Trophoblast cell (in vitro differentiated cells and primary cell): ENCODE data around the gene HOMEZ.

ENCODE experiments used
- DNase-seq, 2 donors: peaks; one replicate each; pipeline ENCODE4 v3.0.0-alpha.2; 2016
- H2AFZ ChIP-seq: 2 replicates; pipeline ENCODE4 v1.6.1; 2013; ENCODE audit warnings: low read length, moderate library complexity, mild to moderate bottlenecking; ENCODE audit not compliant: insufficient read depth, poor library complexity
- H2AK5ac ChIP-seq: 2 replicates; pipeline ENCODE4 v1.6.1; 2013; ENCODE audit warnings: mild to moderate bottlenecking, low read length
- H2BK120ac ChIP-seq: 2 replicates; pipeline ENCODE4 v1.6.1; 2013; ENCODE audit warnings: low read length, mild to moderate bottlenecking, moderate library complexity; ENCODE audit not compliant: insufficient read depth, poor library complexity
- H2BK12ac ChIP-seq: 2 replicates; pipeline ENCODE4 v1.6.1; 2013; ENCODE audit warnings: mild to moderate bottlenecking, low read length, moderate library complexity
- H2BK5ac ChIP-seq: 2 replicates; pipeline ENCODE4 v1.6.1; 2013; ENCODE audit warnings: low read length, low read depth, moderate library complexity, mild to moderate bottlenecking; ENCODE audit not compliant: poor library complexity
- H3K14ac ChIP-seq: 2 replicates; pipeline ENCODE4 v1.6.1; 2013; ENCODE audit warnings: mild to moderate bottlenecking, low read length
- H3K18ac ChIP-seq: 2 replicates; pipeline ENCODE4 v1.6.1; 2013; ENCODE audit warnings: mild to moderate bottlenecking, low read length
- H3K23ac ChIP-seq: 2 replicates; pipeline ENCODE4 v1.6.1; 2013; ENCODE audit warnings: low read length
- H3K27ac ChIP-seq: 2 replicates; pipeline ENCODE4 v1.5.1; 2013; ENCODE audit warnings: low read depth, mild to moderate bottlenecking, inconsistent platforms, low read length, moderate library complexity
- H3K27me3 ChIP-seq: 2 replicates; pipeline ENCODE4 v1.6.1; 2013; ENCODE audit warnings: inconsistent platforms, mild to moderate bottlenecking, low read length, moderate library complexity; ENCODE audit not compliant: insufficient read depth
- H3K36me3 ChIP-seq, 2 experiments: 1 replicate in 1 of 2; 2 replicates in 1 of 2; pipeline ENCODE4 v1.6.1; 2013; ENCODE audit warnings: low read length in 2 of 2, mild to moderate bottlenecking in 2 of 2, moderate library complexity in 1 of 2; ENCODE audit not compliant: insufficient read depth in 2 of 2, control insufficient read depth in 1 of 2
- H3K4ac ChIP-seq: 2 replicates; pipeline ENCODE4 v1.6.1; 2013; ENCODE audit warnings: low read depth, mild to moderate bottlenecking, low read length, moderate library complexity
- H3K4me1 ChIP-seq, 2 experiments: 1 replicate in 1 of 2; 2 replicates in 1 of 2; pipeline ENCODE4 v1.6.1; 2013; ENCODE audit warnings: low read length in 2 of 2, mild to moderate bottlenecking in 2 of 2, moderate library complexity in 1 of 2; ENCODE audit not compliant: insufficient read depth in 2 of 2, control insufficient read depth in 1 of 2
- H3K4me2 ChIP-seq: 2 replicates; pipeline ENCODE4 v1.6.1; 2013; ENCODE audit warnings: inconsistent platforms, mild to moderate bottlenecking, low read length, moderate library complexity
- H3K4me3 ChIP-seq: 2 replicates; pipeline ENCODE4 v1.5.1; 2013; ENCODE audit warnings: mild to moderate bottlenecking, low read depth, low read length, inconsistent platforms
- H3K79me1 ChIP-seq: one replicate; pipeline ENCODE4 v1.6.1; 2013; ENCODE audit warnings: low read length
- H3K79me2 ChIP-seq: 2 replicates; pipeline ENCODE4 v1.6.1; 2013; ENCODE audit warnings: low read length, mild to moderate bottlenecking; ENCODE audit not compliant: control insufficient read depth, insufficient read depth, poor library complexity
- H3K9ac ChIP-seq: 2 replicates; pipeline ENCODE4 v1.6.1; 2013; ENCODE audit warnings: mild to moderate bottlenecking, low read length
- H3K9me3 ChIP-seq: 2 replicates; pipeline ENCODE4 v1.6.1; 2013; ENCODE audit warnings: low read depth, mild to moderate bottlenecking, control low read depth, inconsistent platforms, low read length; ENCODE audit not compliant: insufficient read depth
- H4K12ac ChIP-seq: 2 replicates; pipeline ENCODE4 v1.6.1; 2013; ENCODE audit warnings: low read depth, mild to moderate bottlenecking, low read length, moderate library complexity
- H4K8ac ChIP-seq: 2 replicates; pipeline ENCODE4 v1.6.1; 2013; ENCODE audit warnings: low read depth, mild to moderate bottlenecking, low read length, moderate library complexity
- H4K91ac ChIP-seq: one replicate; pipeline ENCODE4 v1.6.1; 2013; ENCODE audit warnings: low read depth, mild to moderate bottlenecking, low read length, moderate library complexity
- WGBS: extraction: QIAGEN DNeasy Blood & Tissue Kit; methylation state at CpG from one replicate; pipeline ENCODE4 v1.1.7; 2013; ENCODE audit warnings: missing lambda C conversion rate; ENCODE audit not compliant: insufficient read length, insufficient coverage; ENCODE audit errors: extremely low coverage; 5-methylcytosine and 5-hydroxymethylcytosine counted together

HOMEZ gene

DNA sequence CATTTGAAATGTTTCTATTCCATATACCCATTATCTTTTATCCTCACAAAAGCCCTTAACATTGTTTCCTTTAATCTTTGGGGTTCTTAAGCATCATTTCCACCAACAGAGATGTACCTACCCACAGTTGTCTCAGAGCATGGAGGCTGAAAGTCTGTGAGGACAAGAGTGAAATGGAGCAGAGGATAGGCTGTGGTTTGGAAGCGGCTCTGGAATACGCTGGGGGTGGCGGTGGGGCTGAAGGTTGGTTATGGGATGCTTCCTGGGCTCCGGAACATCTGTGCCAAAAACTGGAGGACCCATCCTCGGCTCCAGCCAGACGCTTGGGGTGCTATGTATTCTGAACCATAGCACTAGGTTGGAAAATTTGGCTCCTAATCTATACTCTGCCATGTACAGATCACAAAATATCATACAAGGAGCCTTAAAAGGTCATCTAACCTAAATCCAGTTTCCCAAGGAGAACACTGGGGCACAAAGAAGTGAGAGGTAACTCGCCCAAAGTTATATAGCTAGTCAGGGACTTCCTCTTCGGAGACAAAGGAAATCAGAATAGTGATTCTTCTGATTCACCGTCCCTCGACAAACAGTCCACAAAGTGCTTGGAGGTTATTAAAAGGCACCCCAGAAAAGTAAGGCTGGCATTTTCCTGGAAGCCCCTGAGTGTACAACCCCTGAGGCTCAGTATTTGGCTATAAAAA, 14.2 kb upstream of the HOMEZ start:
- Histone ChIP-seq H3K9me3 (no peaks in the 10 kb centered on the region), H3K27me3 (no peaks in the 10 kb centered on the region), H2BK5ac (no peak overlapping the region), H4K91ac (peak overlapping the region; percentile 65), H3K27ac (no peak overlapping the region), H3K36me3 (peaks cover 0 to 2% of the 10 kb centered on the region in 2 experiments), H2AK5ac (peak overlapping the region; percentile 26), H3K4me2 (peak overlapping the region; percentile 61), H3K23ac (no peak overlapping the region), H3K18ac (no peak overlapping the region), H3K9ac (peak overlapping the region; percentile 59), H3K79me1 (peaks cover 14% of the 10 kb centered on the region), H3K4ac (no peak overlapping the region), H3K4me1 (peaks cover under 1 to 9% of the 10 kb centered on the region in 2 experiments), H4K8ac (peak overlapping the region; percentile 80), H3K79me2 (peaks cover 9% of the 10 kb centered on the region), H4K12ac (peak overlapping the region; percentile 83), H3K14ac (no peak overlapping the region), H2BK120ac (no peak overlapping the region), H2AFZ (no peak overlapping the region), H3K4me3 (peak overlapping the region; percentile 39), H2BK12ac (no peak overlapping the region)
- DNase-seq: no peak
- no CpG with 5 or more reads among the region's 10 CpGs for WGBS

DNA sequence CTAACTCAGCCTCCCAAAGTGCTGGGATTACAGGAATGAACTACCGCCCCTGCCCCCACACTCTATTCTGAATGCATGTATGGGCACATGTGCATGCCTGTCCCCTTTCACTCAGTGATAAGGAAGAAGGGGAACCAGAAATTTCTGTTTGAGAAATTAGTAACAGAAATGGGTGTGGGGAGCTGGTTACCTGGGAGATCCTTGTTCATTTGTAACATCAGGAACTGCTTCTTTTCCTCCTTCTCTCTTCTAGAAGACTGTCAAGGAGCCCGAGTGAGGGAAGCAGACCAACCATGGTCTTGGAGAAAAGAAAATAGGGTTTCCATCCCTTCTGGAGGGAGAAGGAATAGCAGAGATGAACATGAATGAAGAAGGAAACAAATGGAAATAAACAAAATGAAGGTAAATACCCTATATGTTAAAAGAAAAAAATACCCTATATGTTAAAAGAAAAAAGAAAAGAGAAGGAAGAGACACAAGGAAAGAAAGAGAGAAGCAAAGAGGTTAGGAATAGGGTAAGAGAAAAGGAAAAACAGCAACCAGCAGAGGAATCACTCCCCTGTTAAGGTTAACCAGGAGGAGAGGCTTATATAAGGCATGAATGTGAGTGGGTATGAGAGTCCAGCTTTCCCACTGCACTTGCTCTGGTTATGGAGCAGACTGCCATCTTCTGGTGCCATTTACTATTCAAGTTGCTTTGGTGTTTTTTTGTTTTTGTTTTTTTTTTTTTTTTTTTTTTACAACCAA, 13.5 kb upstream of the HOMEZ start:
- H3K9ac ChIP-seq: no peak overlapping the region
- no peak overlapping the region for H2AFZ ChIP-seq
- H3K4me2 ChIP-seq: no peak overlapping the region
- H3K18ac ChIP-seq: no peak overlapping the region
- peaks cover 2 to 12% of the 10 kb centered on the region in 2 experiments for H3K4me1 ChIP-seq
- H2AK5ac ChIP-seq: no peak overlapping the region
- no peak overlapping the region for H3K4me3 ChIP-seq
- H3K79me2 ChIP-seq: peaks cover 9% of the 10 kb centered on the region
- peaks cover 0 to 2% of the 10 kb centered on the region in 2 experiments for H3K36me3 ChIP-seq
- H3K27ac ChIP-seq: no peak overlapping the region
- H4K8ac ChIP-seq: no peak overlapping the region
- no peak overlapping the region for H2BK120ac ChIP-seq
- H4K12ac ChIP-seq: no peak overlapping the region
- peaks cover 14% of the 10 kb centered on the region for H3K79me1 ChIP-seq
- peak in 1 of 2 donors; percentile 29 for DNase-seq
- no peak overlapping the region for H3K23ac ChIP-seq
- no peaks in the 10 kb centered on the region for H3K27me3 ChIP-seq
- no peak overlapping the region for H3K14ac ChIP-seq
- no peak overlapping the region for H4K91ac ChIP-seq
- WGBS: no CpG with 5 or more reads among the region's 2 CpGs
- no peak overlapping the region for H3K4ac ChIP-seq
- H2BK12ac ChIP-seq: no peak overlapping the region
- no peaks in the 10 kb centered on the region for H3K9me3 ChIP-seq
- H2BK5ac ChIP-seq: no peak overlapping the region

DNA sequence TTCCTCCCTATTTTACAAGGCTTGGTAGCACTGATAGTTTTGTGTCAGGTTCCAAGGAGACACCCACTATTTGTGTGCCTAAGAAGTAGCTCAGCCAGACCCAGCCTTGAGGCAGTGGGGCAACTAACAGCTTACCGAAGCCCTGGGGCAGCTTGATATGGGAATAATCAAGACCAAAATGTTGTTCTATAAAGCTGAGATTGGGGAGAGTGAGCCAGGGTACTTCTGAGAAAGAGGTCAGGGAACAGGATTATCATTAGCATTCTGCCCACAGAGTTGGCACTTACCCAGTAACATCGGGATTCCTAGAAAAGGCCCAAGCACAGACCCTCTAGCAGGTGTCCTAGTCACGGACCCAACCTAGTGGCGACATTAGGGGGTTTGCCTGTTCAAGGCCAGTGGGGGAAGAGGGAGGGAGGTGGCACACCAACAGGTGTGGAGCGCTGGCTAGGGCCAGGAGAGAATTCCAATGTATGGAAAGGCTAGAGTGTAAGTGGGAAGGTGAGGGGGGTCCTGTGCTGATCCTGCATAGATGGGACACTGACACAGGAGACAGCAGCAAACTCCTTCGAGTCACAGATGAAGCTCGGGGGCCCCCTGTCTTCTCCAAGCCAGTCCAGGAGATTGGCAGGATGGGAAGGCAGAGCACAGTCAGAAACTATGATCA, 11.8 kb upstream of the HOMEZ start:
- Histone ChIP-seq H3K27me3 (no peaks in the 10 kb centered on the region), H3K79me2 (peaks cover 9% of the 10 kb centered on the region), H4K12ac (no peak overlapping the region), H3K14ac (no peak overlapping the region), H2BK12ac (no peak overlapping the region), H3K79me1 (peaks cover 14% of the 10 kb centered on the region), H2AK5ac (no peak overlapping the region), H3K27ac (no peak overlapping the region), H3K4me1 (peaks cover 2 to 10% of the 10 kb centered on the region in 2 experiments), H3K4ac (no peak overlapping the region), H2BK120ac (no peak overlapping the region), H3K9me3 (no peaks in the 10 kb centered on the region), H2AFZ (no peak overlapping the region), H4K91ac (no peak overlapping the region), H3K4me2 (no peak overlapping the region), H3K4me3 (no peak overlapping the region), H4K8ac (no peak overlapping the region), H2BK5ac (no peak overlapping the region), H3K9ac (no peak overlapping the region), H3K36me3 (peaks cover 0 to 2% of the 10 kb centered on the region in 2 experiments), H3K18ac (no peak overlapping the region), H3K23ac (no peak overlapping the region)
- no CpG with 5 or more reads among the region's 7 CpGs for whole genome bisulfite sequencing
- no peak for DNase-seq

DNA sequence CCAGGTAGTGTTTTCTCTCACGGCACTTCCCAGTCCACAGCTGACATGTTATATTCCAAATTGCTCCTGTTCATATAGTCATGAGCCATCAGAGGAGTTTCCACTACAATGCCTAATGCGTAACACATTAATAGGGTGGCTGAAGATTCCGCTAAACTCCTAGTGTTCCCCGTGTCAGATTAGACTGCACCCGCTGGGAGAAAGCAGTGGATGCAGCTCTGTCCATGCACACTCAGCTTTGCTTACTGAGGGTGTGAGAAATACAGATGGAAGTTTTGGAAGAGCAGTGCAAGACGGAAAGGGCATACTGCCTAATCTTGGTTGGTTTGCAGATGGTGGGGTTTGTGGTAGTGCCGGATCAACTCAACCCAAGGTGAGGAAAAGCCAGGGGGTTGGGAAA, 11.2 kb upstream of the HOMEZ start:
- no peak overlapping the region for H4K91ac ChIP-seq
- DNase-seq: no peak
- peaks cover 0 to 2% of the 10 kb centered on the region in 2 experiments for H3K36me3 ChIP-seq
- no peak overlapping the region for H3K4me2 ChIP-seq
- H2BK120ac ChIP-seq: no peak overlapping the region
- no peak overlapping the region for H3K14ac ChIP-seq
- peaks cover 10% of the 10 kb centered on the region for H3K79me1 ChIP-seq
- no peak overlapping the region for H2AFZ ChIP-seq
- no peak overlapping the region for H2BK12ac ChIP-seq
- no peak overlapping the region for H3K4me3 ChIP-seq
- H4K8ac ChIP-seq: no peak overlapping the region
- no peak overlapping the region for H3K18ac ChIP-seq
- WGBS: no CpG with 5 or more reads among the region's 7 CpGs
- H2AK5ac ChIP-seq: no peak overlapping the region
- H3K4me1 ChIP-seq: peaks cover 2 to 8% of the 10 kb centered on the region in 2 experiments
- H3K9ac ChIP-seq: peak overlapping the region; percentile 18
- no peak overlapping the region for H3K4ac ChIP-seq
- H3K27ac ChIP-seq: no peak overlapping the region
- peaks cover 7% of the 10 kb centered on the region for H3K79me2 ChIP-seq
- no peaks in the 10 kb centered on the region for H3K9me3 ChIP-seq
- no peak overlapping the region for H2BK5ac ChIP-seq
- no peak overlapping the region for H3K23ac ChIP-seq
- H4K12ac ChIP-seq: no peak overlapping the region
- H3K27me3 ChIP-seq: no peaks in the 10 kb centered on the region
